ENCODE measurements around the gene PGLYRP4.
"Not testable (repeated sequence)": the region's sequence is repeated elsewhere in the genome, so short reads cannot be mapped to it uniquely, and the experiment has no call there.

Gene PGLYRP4

DNA sequence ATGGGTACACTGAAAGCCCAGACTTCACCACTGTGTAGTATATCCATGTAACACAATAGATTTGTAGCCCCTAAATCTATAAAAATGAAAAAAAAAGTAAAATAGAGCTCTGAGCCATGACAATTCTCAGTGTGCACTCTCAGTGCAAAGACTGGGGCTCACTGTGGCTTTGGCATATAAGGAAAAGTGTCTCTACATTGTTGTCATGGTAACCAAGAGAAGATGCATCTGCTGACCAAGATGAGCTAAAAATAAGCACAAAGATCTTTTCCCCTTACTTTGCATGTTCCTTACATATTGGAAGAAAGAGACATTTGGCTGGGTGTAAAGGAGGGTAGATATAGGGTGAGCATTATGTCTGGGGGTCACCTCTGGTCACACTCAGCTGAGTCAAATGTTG is 12.0 kb downstream of the PGLYRP4 start:
- DNase-seq: no peak

DNA sequence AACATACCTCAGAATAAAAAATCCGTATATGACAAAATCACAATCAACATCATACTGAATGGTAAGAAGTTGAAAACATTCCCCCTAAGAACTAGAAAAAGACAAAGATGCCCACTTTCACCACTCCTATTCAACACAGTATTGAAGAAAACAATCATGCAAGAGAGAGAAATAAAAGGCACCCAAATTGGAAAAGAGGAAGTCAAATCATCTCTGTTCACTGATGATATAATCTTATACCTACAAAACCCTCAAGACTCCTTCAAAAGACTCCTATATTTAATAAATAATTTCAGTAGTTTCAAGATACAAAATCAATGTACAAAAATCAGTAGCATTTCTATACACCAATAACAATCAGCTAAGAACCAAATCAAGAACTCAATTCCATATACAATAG is 14.7 kb downstream of the PGLYRP4 start:
- DNase-seq: no peak

GRCh38 chr1:153324912-153325311 is 23.7 kb downstream of the PGLYRP4 start:
- DNase-seq: no peak

DNA sequence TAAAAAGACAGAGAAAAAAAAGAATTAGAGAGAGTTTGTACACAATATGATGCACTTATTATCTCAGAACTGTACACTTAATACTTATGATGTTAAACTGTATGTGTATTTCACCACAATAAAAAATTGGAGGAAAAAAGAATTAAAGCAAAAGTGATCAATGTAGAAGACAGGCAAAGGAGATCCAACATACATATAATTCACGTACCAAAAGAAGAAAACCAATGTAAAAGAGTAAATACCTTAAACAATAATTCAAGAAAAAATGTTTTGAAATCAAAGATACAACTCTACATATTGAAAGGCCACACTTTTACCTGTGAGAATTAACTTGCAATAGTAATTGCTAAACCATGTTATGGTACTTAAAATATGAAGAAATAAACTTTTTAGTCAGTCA is 26.1 kb downstream of the PGLYRP4 start:
- no peak for DNase-seq

DNA sequence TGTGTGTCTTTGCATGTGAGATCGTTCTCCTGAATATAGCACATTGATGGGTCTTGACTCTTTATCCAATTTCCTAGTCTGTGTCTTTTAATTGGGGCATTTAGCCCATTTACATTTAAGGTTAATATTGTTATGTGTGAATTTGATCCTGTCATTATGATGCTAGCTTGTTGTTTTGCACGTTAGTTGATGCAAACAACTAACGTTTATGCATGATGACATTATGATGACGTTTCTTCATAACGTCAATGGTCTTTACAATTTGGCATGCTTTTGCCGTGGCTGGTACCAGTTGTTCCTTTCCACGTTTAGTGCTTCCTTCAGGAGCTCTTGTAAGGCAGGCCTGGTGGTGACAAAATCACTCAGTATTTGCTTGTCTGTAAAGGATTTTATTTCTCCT is 30.5 kb downstream of the PGLYRP4 start:
- not testable (repeated sequence) for DNase-seq

DNA sequence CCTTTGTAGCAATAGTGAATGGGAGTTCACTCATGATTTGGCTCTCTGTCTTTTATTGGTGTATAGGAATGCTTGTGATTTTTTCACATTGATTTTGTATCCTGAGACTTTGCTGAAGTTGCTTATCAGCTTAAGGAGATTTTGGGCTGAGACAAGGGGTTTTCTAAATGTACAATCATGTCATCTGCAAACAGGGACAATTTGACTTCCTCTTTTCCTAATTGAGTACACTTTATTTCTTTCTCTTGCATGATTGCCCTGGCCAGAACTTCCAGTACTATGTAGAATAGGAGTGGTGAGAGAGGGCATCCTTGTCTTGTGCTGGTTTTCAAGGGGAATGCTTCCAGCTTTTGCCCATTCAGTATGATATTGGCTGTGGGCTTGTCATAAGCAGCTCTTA is 32.6 kb downstream of the PGLYRP4 start:
- not testable (repeated sequence) for DNase-seq

DNA sequence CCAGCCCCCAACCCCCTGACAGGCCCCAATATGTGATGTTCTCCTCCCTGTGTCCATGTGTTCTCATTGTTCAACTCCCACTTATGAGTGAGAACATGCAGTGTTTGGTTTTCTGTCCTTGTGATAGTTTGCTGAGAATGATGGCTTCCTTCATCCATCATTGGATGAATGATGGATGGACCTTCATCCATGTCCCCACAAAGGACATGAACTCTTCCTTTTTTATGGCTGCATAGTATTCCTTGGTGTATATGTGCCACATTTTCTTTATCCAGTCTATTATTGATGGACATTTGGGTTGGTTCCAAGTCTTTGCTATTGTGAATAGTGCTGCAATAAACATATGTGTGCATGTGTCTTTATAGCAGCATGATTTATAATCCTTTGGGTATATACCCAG is 34.3 kb downstream of the PGLYRP4 start:
- not testable (repeated sequence) for DNase-seq

DNA sequence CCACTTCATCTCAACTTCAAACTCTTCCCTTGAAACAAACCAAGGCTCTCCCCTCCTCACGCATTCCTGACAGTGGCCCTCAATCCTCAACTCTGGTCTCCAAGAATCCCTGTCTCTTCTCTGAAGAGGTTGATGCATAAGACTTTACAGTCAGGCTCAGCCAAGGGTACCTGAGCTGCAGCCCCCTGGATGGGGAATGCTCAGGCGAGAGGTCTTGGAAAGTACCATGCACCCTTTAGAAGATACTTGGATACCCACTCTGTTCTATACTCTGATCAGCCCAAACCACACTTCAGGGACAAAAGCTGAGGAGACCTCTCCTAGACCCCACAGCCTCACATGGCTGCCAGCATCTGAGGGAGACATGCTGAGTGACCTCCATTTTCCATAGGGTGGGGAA is 35.4 kb downstream of the PGLYRP4 start:
- no peak for DNase-seq

GRCh38 chr1:153312570-153313186 is 36.0 kb downstream of the PGLYRP4 start, which contains the start of gene PGLYRP3:
PGLYRP3 (minus strand) TSS chr1:153312952; CDS start chr1:153310665, 2,287 bp downstream.
- DNase-seq: peak; percentile 36

DNA sequence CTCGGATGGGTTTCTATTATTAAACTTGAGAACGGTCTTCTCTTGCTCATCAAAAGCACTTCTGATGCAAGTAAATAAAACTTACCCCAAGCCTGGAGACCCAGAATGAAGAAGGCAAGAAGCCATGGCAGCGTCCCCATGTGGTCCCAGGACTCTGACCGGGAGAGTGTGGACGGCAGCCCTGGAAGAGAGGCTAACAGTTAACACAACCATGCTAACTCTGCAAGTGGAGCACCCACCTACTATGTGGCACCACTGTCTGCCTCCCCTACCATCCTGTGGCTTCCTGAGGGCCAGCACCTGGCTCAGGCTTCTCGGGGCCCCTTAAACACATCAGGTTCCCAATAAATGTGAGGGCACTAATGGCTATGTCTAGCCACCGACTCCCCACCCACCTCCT is 38.1 kb downstream of the PGLYRP4 start:
- DNase-seq: no peak

DNA sequence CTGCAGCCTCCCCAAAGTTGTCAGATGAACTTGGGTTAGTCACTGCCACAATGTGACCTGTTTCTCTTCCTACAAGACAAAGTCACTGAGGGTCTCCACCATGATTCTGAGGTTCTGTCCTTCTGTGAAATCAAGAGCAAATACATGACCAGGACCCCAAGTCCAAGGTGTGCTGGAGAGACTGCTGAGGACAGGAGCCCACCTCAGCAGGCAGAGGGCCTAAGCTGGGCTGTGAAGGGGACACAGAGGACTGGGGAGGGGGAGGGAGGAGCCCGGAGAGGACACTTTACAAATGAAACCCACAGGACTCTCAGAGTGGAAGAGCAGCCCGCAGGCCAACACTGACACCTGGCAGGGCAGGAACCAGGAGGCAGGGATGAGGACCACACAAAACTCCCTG is 39.2 kb downstream of the PGLYRP4 start:
- no peak for DNase-seq

GRCh38 chr1:153308540-153308939 is 40.1 kb downstream of the PGLYRP4 start:
- no peak for DNase-seq

DNA sequence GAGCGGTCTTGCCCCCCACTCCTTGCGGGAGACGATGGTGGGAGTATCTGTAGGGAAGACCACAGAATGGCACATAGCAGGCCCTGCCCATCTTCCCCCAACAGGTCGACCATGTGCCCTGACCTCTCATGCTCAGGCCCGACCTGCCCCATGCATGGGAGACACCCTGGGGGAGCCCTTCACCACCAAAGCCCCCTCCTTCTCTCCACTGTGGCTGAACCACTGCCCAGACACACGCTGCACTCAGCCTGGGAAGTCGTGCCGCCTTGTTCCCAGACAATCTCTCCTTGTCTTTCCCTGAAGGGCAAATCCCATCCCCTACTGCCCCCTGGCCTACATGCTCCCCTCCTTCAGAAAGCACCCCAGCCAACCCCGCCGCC is 41.4 kb downstream of the PGLYRP4 start:
- DNase-seq: no peak

GRCh38 chr1:153306303-153307220 is 42.1 kb downstream of the PGLYRP4 start:
- DNase-seq: no peak

- DNase-seq: no peak
Observed at GRCh38 chr1:153305682-153306081, 43.0 kb downstream of the PGLYRP4 start.

DNA sequence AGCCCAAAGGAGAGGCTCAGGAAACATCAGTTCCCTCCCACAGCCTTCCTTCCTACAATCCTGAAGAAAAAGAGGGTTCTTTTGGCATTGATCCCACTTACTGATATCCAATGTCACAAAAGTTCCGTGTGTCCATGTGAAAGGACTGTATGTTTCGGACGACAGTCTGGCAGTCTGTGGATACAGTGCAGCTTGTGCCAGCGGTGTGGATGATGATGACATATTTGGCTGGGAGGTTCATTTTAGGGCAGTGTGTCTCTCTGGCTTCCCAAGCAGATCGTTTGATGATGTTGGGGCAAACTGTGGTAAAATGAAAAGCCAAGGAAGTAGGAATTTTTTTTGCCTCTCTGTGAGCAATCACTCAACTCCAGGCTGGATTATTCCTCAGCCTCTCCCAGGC is 46.3 kb downstream of the PGLYRP4 start:
- no peak for DNase-seq

DNA sequence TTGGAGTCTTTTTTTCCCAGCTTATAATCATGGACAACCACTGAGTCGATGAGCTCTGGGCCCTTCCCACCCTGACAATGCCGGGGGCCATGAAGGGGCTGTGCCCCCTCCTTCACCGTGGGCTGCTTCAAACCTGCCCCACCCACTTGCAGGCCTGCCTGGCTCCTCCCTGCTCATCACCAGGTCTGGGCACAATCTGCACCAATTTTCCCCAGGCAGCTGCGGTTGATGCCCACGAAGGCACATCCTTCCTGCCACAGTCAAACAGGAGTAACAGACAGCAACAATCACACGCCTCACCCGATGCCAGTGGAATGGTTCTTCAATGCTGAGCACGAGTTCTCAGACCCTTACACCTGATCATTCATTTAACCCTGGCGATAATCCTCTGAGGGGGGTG is 54.8 kb downstream of the PGLYRP4 start:
- no peak for DNase-seq

DNA sequence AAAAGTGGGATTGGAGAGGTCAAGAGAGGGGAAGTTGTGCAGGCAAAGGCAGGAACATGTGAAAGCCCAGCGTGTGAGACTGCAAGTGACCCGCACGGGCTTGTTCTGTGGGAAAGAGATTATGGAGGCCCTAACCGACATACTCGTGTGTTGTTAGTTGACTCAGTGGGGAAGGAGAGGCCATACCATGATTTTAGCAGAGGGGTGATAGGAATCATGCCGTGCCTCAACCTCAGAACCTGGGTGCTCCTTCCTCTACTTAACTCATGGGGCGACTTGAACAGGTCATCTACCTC is 55.2 kb downstream of the PGLYRP4 start:
- DNase-seq: no peak

DNA sequence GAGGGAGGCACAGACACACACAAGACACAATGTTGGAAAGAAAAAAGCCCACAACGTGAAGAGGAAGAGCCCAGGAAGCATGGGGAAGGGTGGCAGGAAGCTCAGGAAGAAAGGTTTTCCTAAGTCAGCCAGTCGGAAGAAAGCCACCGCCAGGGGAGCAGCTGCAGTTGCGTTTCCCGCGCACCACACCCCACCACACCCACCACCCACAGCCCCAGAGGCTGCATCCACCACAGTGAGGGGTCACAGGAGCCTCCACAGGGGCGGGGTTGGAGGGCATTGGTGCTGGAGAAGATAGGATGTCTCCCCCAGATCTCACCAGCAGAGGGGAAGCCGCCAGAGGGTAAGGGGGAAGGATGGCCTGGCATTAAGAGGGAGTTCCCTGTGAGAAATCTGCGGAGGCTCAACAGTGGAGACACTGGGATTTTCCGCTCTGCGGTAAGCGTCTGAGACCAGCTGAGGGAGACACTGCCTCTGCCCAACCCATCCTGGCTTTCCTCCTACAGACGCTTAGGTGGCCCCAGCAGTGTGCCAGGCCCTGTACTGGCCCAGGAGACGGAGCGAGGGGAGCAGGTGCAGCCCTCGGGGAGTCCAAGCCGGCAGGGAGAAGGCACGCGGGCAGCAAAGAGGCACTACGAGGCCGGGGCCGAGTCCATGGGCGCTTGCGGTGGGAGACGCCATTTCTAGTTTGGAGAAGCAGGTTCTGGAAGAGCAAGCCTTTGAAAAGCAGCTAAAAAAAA is 55.7 kb downstream of the PGLYRP4 start:
- DNase-seq: no peak

- DNase-seq: no peak
Observed at GRCh38 chr1:153292185-153292584, 56.5 kb downstream of the PGLYRP4 start.

DNA sequence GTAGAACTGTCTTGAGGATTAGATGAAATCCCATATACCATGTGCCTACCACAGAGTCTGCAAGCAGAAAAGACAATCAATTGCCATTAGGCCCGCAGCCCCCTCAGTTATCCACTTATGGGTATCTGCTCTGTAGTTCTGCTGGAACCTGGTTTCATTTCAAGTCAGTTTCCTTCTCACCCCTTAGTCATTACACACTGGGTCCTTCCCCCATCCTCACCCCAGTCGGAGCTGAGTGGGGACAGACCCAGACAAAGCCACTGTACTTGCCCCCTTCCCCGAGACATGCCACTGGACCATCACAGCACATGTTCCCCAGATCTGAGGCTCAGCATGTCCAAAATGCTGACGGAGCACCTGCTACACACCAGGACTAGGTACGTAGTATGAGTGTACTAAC is 57.1 kb downstream of the PGLYRP4 start:
- no peak for DNase-seq

DNA sequence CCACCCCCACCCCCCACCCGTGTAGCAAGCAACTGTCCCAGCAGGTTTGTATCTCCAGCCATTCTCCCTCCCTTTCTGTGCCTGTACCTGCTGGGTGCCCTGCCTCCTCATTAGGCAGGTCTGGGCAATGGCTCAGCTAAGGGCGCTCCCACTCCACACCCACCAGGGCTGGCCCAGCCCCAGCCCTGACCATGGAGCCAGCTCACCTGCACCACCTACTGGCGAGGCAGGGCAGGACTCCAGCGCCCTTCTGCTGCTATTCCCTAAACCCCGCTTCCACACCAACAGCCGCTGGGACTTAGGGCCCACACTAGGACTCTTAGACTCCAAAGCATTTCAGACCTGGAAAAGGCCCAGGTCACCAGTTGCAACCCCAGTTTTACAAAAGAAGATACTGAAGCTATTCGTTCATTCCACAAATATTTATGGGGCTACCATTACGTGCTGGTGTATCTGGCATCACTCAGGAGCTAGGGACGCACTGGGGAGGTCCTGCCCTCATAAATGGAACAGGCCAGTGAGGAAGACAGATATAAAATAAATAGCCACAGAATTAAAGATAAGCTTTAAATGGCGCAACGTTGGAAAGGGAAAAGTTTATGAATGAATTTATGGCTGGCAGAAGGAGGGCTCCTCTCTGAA is 59.9 kb downstream of the PGLYRP4 start:
- no peak for DNase-seq
